HCT116 (cell line): ENCODE data around the gene TRRAP. TPM values are rescaled to one million over a fixed set of nuclear protein-coding genes. Genes with fewer than 3 reads are reported as not detected.

Experiments
- ATAC-seq: fragments of 200-7000 bp; cut with Tn5 transposase; 2 replicates; pipeline ENCODE4 v1.9.1; 2020; ENCODE audit warnings: mild to moderate bottlenecking, moderate library complexity
- BruUV-seq: library from RNA; stranded (reverse); fragments of 400-500 nt; replicated peaks from 2 replicates; lab custom pipeline; 2021; lab: Mats Ljungman, UMichigan
- CTCF ChIA-PET: fragments of 300-600 bp; sonication (Branson Sonifier 250); formaldehyde crosslinking; loops from one replicate; lab custom pipeline; 2021; ENCODE audit warnings: antibody characterized with exemption; lab: Charles Lee
- POLR2A ChIA-PET: fragments of 300-600, 350-600 bp; sonication (Branson Sonifier 250); formaldehyde crosslinking; loops from one replicate; lab custom pipeline; 2021; ENCODE audit warnings: antibody characterized with exemption; lab: Charles Lee
- RAD21 ChIA-PET, 2 experiments: fragments of 300-600 bp; sonication (Branson Sonifier 250); formaldehyde crosslinking; loops; one replicate each; lab custom pipeline; 2023; ENCODE audit warnings: low total read pairs in 2 of 2; ENCODE audit not compliant: uncharacterized antibody in 2 of 2, unreplicated experiment in 2 of 2, low non-redundant PET in 1 of 2; lab: Charles Lee
- DNase-seq: peaks from one replicate; pipeline ENCODE4 v3.0.0-alpha.2; 2010; ENCODE audit warnings: low read depth, low spot score
- H2AFZ ChIP-seq: fragments of 200-600 bp; shearing (Covaris generic), sonication (generic); 2 replicates; pipeline ENCODE4 v1.6.1; 2017; ENCODE audit warnings: low read depth, mixed run types, mixed read lengths, antibody characterized with exemption, low read length; ENCODE audit not compliant: poor library complexity, severe bottlenecking
- H3K27ac ChIP-seq: 2 replicates; pipeline ENCODE4 v1.5.1; 2012; ENCODE audit warnings: low read depth, low read length
- H3K27me3 ChIP-seq: fragments of 200-600 bp; sonication (generic); 2 replicates; pipeline ENCODE4 v1.6.1; 2016; ENCODE audit warnings: mixed run types, low read length, mixed read lengths; ENCODE audit not compliant: insufficient read depth
- H3K36me3 ChIP-seq, 2 experiments: fragments of 200-500 bp in 1 of 2; fragments of 200-600 bp in 1 of 2; sonication (Bioruptor generic) in 1 of 2; sonication (generic) in 1 of 2; 2 replicates each; pipeline versions ENCODE4 v1.5.1 to v1.6.1; 2014 to 2016; ENCODE audit warnings: low read length in 2 of 2, inconsistent platforms in 1 of 2, mixed read lengths in 1 of 2, mixed run types in 1 of 2; ENCODE audit not compliant: insufficient read depth in 2 of 2, control insufficient read depth in 1 of 2
- H3K4me1 ChIP-seq, 2 experiments: fragments of 200-600 bp in 1 of 2; sonication (generic) in 1 of 2; 2 replicates each; pipeline versions ENCODE4 v1.5.1 to v1.6.1; 2012 to 2017; ENCODE audit warnings: low read length in 2 of 2, inconsistent platforms in 1 of 2, mild to moderate bottlenecking in 1 of 2, mixed read lengths in 1 of 2, mixed run types in 1 of 2, moderate library complexity in 1 of 2; ENCODE audit not compliant: insufficient read depth in 2 of 2, control insufficient read depth in 1 of 2
- H3K4me2 ChIP-seq: fragments of 200-600 bp; sonication (generic); 2 replicates; pipeline ENCODE4 v1.6.1; 2017; ENCODE audit warnings: mixed run types, low read length, mixed read lengths
- H3K4me3 ChIP-seq, 2 experiments: fragments of 200-600 bp in 1 of 2; sonication (generic) in 1 of 2; replicated peaks in 1 of 2; 2 replicates each; pipeline ENCODE4 v1.5.1; 2011 to 2016; ENCODE audit warnings: low read length in 2 of 2, control low read depth in 1 of 2, low read depth in 1 of 2, mild to moderate bottlenecking in 1 of 2, mixed read lengths in 1 of 2, mixed run types in 1 of 2
- H3K79me2 ChIP-seq: fragments of 200-600 bp; sonication (generic); 2 replicates; pipeline ENCODE4 v1.6.1; 2017; ENCODE audit warnings: mild to moderate bottlenecking, mixed run types, low read length, moderate library complexity, mixed read lengths; ENCODE audit not compliant: insufficient read depth
- H3K9ac ChIP-seq: fragments of 200-600 bp; sonication (generic); 2 replicates; pipeline ENCODE4 v1.6.1; 2016; ENCODE audit warnings: low read length, mixed read lengths
- H3K9me2 ChIP-seq: fragments of 200-600 bp; sonication (generic), shearing (Covaris generic); 2 replicates; pipeline ENCODE4 v1.6.1; 2017; ENCODE audit warnings: mixed run types, mild to moderate bottlenecking, moderate library complexity; ENCODE audit not compliant: insufficient read depth
- H3K9me3 ChIP-seq, 2 experiments: fragments of 200-500 bp in 1 of 2; fragments of 200-600 bp in 1 of 2; sonication (Bioruptor generic) in 1 of 2; sonication (generic) in 1 of 2; 2 replicates each; pipeline ENCODE4 v1.6.1; 2014 to 2017; ENCODE audit warnings: low read length in 2 of 2, mixed read lengths in 2 of 2, inconsistent platforms in 1 of 2, low read depth in 1 of 2, mild to moderate bottlenecking in 1 of 2, mixed run types in 1 of 2, moderate library complexity in 1 of 2; ENCODE audit not compliant: control insufficient read depth in 1 of 2, insufficient read depth in 1 of 2
- H4K20me1 ChIP-seq: fragments of 200-600 bp; sonication (generic), shearing (Covaris generic); 2 replicates; pipeline ENCODE4 v1.6.1; 2017; ENCODE audit warnings: mixed run types, mild to moderate bottlenecking, moderate library complexity; ENCODE audit not compliant: insufficient read depth
- CBX3 ChIP-seq: IDR thresholded peaks from 2 replicates; pipeline ENCODE4 v1.6.1; 2012; ENCODE audit warnings: low read depth
- CEBPB ChIP-seq: IDR thresholded peaks from 2 replicates; pipeline ENCODE4 v1.6.1; 2012; ENCODE audit warnings: low read depth
- ELF1 ChIP-seq: IDR thresholded peaks from 2 replicates; pipeline ENCODE4 v1.6.1; 2012; ENCODE audit warnings: low read depth, borderline replicate concordance
- EZH2 ChIP-seq: fragments of 200-600 bp; sonication (generic); IDR thresholded peaks from 2 replicates; pipeline ENCODE4 v1.6.1; 2017; ENCODE audit warnings: antibody characterized with exemption, mixed run types
- EZH2phosphoT487 ChIP-seq: fragments of 200-600 bp; IDR thresholded peaks from 2 replicates; pipeline ENCODE4 v1.6.1; 2018; ENCODE audit warnings: antibody characterized with exemption, borderline replicate concordance
- POLR2A ChIP-seq: IDR thresholded peaks from 2 replicates; pipeline ENCODE4 v1.7.0; 2011; ENCODE audit warnings: borderline replicate concordance; ENCODE audit not compliant: insufficient read depth, insufficient read length; ENCODE audit errors: extremely low read depth
- POLR2AphosphoS5 ChIP-seq: IDR thresholded peaks from 2 replicates; pipeline ENCODE4 v1.6.1; 2011; ENCODE audit warnings: mild to moderate bottlenecking, low read depth, low read length, moderate library complexity
- RAD21 ChIP-seq: IDR thresholded peaks from 2 replicates; pipeline ENCODE4 v1.6.1; 2012; ENCODE audit warnings: low read depth, mild to moderate bottlenecking
- SP1 ChIP-seq: IDR thresholded peaks from 2 replicates; pipeline ENCODE4 v1.6.1; 2012; ENCODE audit warnings: low read depth
- ZFX ChIP-seq: fragments of 450-650 bp; IDR thresholded peaks from 2 replicates; pipeline ENCODE4 v1.6.1; 2017
- ZNF274 ChIP-seq: fragments of 200-500 bp; sonication (Bioruptor generic); IDR thresholded peaks from 2 replicates; pipeline ENCODE4 v1.6.1; 2014; ENCODE audit warnings: mild to moderate bottlenecking, low read depth, low read length, inconsistent platforms
- intact Hi-C: fragments of 100-400 bp; cut with micrococcal nuclease; formaldehyde crosslinking; loops from 2 replicates; pipeline ENCODE4 v1.10.0; 2022
- total RNA-seq: library from RNA; stranded (reverse); gene quantifications from one replicate; pipeline ENCODE4 v1.2.1, GENCODE V29; 2021; ENCODE audit not compliant: unreplicated experiment
- TF ChIP-seq, protein P1 (sequence below): IDR thresholded peaks from 2 replicates; pipeline ENCODE4 v1.6.1; 2012; ENCODE audit warnings: low read depth
- TF ChIP-seq, protein P2 (sequence below): IDR thresholded peaks from 2 replicates; pipeline ENCODE4 v1.6.1; 2012
- TF ChIP-seq, protein P3 (sequence below): IDR thresholded peaks from 2 replicates; pipeline ENCODE4 v1.6.1; 2012

Gene TRRAP
- total RNA-seq, 1 experiment from 2014 or later, result 44.5 TPM

DNA sequence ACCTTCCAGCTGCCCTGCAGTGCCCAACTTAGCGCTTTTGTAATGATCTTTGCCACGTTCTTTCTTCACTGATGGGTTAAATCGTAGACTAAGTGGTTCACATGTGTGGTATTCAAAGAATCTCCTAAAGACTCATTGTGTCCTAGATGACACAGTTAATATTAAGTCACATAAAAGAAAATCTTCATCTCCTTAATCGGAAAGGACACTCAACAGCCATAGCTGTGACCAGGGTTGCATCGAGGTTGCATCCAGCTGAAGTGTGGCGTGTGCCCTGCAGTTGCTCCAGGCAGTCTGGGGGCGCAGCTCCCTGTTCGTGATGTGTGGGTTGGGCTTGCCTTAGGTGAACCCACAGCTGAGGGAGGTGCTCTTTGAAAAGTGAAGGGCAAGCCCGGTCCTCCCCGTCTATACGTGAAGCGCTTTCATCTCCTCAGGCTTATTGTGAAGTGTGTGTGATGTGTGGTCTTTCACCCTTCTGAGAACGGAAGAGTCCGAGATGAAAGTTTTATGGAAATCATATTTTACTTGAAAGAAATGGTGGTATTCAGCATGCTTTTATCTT is 122.7 kb downstream of the TRRAP start:
- no TSS peak for BruUV-seq
- CTCF ChIA-PET, result no interaction called here
- Histone ChIP-seq H3K9me3 (no peaks in the 10 kb centered on the region), H3K4me3 (no peak overlapping the region), H4K20me1 (no peaks in the 10 kb centered on the region), H3K4me2 (no peak overlapping the region), H2AFZ (no peak overlapping the region), H3K79me2 (no peaks in the 10 kb centered on the region), H3K27ac (no peak overlapping the region), H3K36me3 (peaks cover 25 to 45% of the 10 kb centered on the region in 2 experiments), H3K27me3 (no peaks in the 10 kb centered on the region), H3K9ac (no peak overlapping the region), H3K4me1 (no peaks in the 10 kb centered on the region), H3K9me2 (no peaks in the 10 kb centered on the region)
- intact Hi-C loops, result no loop called here
- no peak for TF ChIP-seq EZH2
- TF ChIP-seq CBX3, result no peak
- no peak for TF ChIP-seq RAD21
- no peak for TF ChIP-seq SP1
- RAD21 ChIA-PET, result no interaction called here
- POLR2A ChIA-PET, result no interaction called here
- ATAC-seq (no peak), DNase-seq (no peak)

DNA sequence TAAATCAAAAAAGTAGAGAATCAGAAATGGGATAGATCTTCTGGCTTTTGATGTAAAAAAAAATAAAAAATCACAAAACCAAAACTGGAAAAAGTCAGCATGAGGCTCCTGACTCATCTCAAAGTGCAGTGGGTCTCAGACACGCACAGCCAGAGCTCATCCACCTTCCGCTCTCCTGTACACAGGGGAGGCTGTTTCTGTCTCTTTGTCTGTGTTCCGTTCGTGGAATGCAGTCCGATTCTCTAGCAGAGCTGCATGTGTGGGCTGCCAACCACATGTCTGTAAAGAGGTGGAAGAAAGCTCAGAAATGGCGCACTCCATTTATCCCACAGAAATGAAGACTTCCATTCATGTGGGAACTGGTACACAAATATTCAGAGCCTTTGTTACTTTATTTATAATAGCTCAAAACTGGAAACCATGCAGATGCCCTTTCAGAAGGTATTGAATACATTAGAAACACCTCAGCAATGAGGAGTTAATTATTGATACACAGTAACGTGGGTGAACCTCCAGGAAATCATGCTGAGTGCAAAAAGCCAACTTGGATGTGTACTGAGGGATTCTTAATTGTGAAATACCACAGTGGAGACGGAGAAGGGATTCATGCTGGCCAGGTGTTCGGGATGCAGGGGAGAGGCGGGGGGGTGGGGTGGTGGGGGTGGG is 123.3 kb downstream of the TRRAP start:
- ATAC-seq, result no peak
- Histone ChIP-seq H4K20me1 (no peaks in the 10 kb centered on the region), H3K4me1 (no peaks in the 10 kb centered on the region), H3K9me2 (no peaks in the 10 kb centered on the region), H3K36me3 (peaks cover 26 to 51% of the 10 kb centered on the region in 2 experiments), H3K9ac (no peak overlapping the region), H3K4me2 (no peak overlapping the region), H3K9me3 (no peaks in the 10 kb centered on the region), H2AFZ (no peak overlapping the region), H3K4me3 (no peak overlapping the region), H3K79me2 (no peaks in the 10 kb centered on the region), H3K27ac (no peak overlapping the region), H3K27me3 (no peaks in the 10 kb centered on the region)
- DNase-seq, result no peak
- CTCF ChIA-PET, result no interaction called here
- intact Hi-C loops, result no loop called here
- TF ChIP-seq ELF1, result no peak
- TF ChIP-seq SP1, result no peak
- TF ChIP-seq, protein P1, sequence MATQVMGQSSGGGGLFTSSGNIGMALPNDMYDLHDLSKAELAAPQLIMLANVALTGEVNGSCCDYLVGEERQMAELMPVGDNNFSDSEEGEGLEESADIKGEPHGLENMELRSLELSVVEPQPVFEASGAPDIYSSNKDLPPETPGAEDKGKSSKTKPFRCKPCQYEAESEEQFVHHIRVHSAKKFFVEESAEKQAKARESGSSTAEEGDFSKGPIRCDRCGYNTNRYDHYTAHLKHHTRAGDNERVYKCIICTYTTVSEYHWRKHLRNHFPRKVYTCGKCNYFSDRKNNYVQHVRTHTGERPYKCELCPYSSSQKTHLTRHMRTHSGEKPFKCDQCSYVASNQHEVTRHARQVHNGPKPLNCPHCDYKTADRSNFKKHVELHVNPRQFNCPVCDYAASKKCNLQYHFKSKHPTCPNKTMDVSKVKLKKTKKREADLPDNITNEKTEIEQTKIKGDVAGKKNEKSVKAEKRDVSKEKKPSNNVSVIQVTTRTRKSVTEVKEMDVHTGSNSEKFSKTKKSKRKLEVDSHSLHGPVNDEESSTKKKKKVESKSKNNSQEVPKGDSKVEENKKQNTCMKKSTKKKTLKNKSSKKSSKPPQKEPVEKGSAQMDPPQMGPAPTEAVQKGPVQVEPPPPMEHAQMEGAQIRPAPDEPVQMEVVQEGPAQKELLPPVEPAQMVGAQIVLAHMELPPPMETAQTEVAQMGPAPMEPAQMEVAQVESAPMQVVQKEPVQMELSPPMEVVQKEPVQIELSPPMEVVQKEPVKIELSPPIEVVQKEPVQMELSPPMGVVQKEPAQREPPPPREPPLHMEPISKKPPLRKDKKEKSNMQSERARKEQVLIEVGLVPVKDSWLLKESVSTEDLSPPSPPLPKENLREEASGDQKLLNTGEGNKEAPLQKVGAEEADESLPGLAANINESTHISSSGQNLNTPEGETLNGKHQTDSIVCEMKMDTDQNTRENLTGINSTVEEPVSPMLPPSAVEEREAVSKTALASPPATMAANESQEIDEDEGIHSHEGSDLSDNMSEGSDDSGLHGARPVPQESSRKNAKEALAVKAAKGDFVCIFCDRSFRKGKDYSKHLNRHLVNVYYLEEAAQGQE, result no peak
- TF ChIP-seq EZH2phosphoT487, result no peak
- TF ChIP-seq POLR2AphosphoS5, result no peak
- TF ChIP-seq POLR2A, result no peak
- TF ChIP-seq, protein P2, sequence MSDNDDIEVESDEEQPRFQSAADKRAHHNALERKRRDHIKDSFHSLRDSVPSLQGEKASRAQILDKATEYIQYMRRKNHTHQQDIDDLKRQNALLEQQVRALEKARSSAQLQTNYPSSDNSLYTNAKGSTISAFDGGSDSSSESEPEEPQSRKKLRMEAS, result no peak
- TF ChIP-seq, protein P3, sequence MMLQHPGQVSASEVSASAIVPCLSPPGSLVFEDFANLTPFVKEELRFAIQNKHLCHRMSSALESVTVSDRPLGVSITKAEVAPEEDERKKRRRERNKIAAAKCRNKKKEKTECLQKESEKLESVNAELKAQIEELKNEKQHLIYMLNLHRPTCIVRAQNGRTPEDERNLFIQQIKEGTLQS, result no peak
- no peak for TF ChIP-seq ZNF274
- no peak for TF ChIP-seq EZH2
- TF ChIP-seq CEBPB, result no peak
- TF ChIP-seq ZFX, result no peak
- no peak for TF ChIP-seq RAD21
- BruUV-seq, result no TSS peak
- POLR2A ChIA-PET, result no interaction called here
- RAD21 ChIA-PET, result no interaction called here
